Right lobe of liver (tissue), 4 donors: ENCODE measurements around the gene PCDHGC3.

Source experiments
- CTCF ChIP-seq, 4 donors: fragments of 200-600 bp in 3 of 4; fragments of 450-650 bp in 1 of 4; IDR thresholded peaks; one replicate each; pipeline versions ENCODE4 v1.5.1 to v1.8.0; 2016 to 2022; ENCODE audit warnings: antibody characterized with exemption in 4 of 4, mild to moderate bottlenecking in 2 of 4
- POLR2A ChIP-seq: fragments of 450-650 bp; IDR thresholded peaks from one replicate; pipeline ENCODE4 v1.6.1; 2017; ENCODE audit warnings: antibody characterized with exemption, mild to moderate bottlenecking
- donor health status: DM: no; HTN: no; CAD: no.
- donor health status: DM: no; HTN: no; CAD: no.
- donor health status: DM: no; HTN: yes; CAD: no.

DNA sequence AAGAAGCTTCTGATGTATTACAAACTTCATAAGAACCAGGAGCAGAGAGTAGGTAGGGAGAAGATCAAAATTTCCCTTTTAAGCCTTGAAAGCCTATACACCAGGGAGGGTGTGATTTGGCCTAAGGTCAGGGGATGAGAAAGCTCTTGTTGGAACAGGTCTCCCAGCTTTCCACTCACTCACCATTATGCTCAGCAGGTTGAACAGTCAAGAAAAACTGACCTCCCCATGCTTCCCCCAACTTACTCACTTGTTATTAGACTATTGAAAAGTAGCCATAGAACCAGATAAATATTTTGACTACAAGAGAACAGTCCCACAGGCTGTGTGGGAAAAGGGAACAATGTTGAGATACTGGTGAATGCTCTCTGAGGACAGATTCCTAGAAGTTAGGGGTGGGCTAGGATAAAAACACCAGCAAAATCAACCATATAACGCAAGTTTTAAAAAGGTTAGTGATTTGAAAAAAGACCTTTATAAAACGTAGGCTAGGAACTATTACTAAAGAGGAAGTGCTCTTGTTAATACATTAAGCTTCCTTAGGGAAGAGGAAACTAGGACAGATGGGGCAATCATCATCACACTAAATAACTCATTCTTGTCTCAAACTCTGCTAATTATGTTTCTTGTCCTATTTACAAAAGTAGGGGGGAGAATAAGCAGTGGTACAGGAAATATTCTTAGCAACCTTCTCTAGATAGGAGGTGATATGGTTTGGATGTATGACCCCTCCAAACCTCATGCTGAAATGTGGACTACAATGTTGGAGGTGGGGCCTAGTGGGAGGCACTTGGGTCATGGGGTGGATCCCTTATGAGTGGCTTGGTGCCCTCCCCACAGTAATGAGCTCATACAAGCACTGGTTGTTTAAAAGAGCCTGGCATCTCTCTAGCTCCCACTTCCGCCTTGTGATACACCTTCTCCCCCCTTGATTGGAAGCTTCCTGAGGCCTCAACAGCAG, 44.1 kb downstream of the PCDHGC3 start:
- TF ChIP-seq CTCF (IDR thresholded peaks at IDR 0.05), result no peak
- TF ChIP-seq POLR2A, result no peak
